ENCODE results near the gene MYMX. TPM values are rescaled to one million over a fixed set of nuclear protein-coding genes. Genes with fewer than 3 reads are reported as not detected.

The MYMX gene
- total RNA-seq, 6 donors from 2014 or later = 0.46 TPM; not detected in 5

GRCh38 chr6:44234101-44235025, 17.6 kb downstream of the MYMX start:
- TF ChIP-seq CTCF (IDR thresholded peaks at IDR 0.05) (peak; percentile 32 to 74 (median 50)), EP300 (IDR thresholded peaks at IDR 0.05) (no peak), POLR2A (IDR thresholded peaks at IDR 0.05) (no peak), POLR2AphosphoS5 (IDR thresholded peaks at IDR 0.05) (peak in 1 of 2 donors; percentile 25)
- peaks cover 0 to 37% (median 21%) of the 10 kb centered on the region in 4 donors for H3K36me3 ChIP-seq
- H3K9me3 ChIP-seq = no peaks in the 10 kb centered on the region
- peak; percentile 52 to 67 for DNase-seq
- peaks cover 25 to 33% (median 31%) of the 10 kb centered on the region in 4 donors for H3K4me1 ChIP-seq
- H3K27ac ChIP-seq = peak overlapping the region; percentile 59 to 66 (median 66)
- peak; percentile 65 to 73 for ATAC-seq (ENCODE audit: low FRiP score in 2 of 2)
- no peaks in the 10 kb centered on the region for H3K27me3 ChIP-seq
- no peak overlapping the region for H3K4me3 ChIP-seq
- 41 to 45% methylated on average over 5 of the region's 5 CpGs for WGBS, 2 donors

- no peak for ATAC-seq (ENCODE audit: low FRiP score in 2 of 2)
- peaks cover 0 to 28% (median 13%) of the 10 kb centered on the region in 4 donors for H3K36me3 ChIP-seq
- no peak for TF ChIP-seq EP300 (IDR thresholded peaks at IDR 0.05)
- TF ChIP-seq POLR2A (IDR thresholded peaks at IDR 0.05) = no peak
- no peak for TF ChIP-seq POLR2AphosphoS5 (IDR thresholded peaks at IDR 0.05)
- no peak for TF ChIP-seq CTCF (IDR thresholded peaks at IDR 0.05)
- no peak for DNase-seq
- no peaks in the 10 kb centered on the region for H3K27me3 ChIP-seq
- H3K4me3 ChIP-seq = no peak overlapping the region
- peak overlapping the region; percentile 59 to 66 (median 66) for H3K27ac ChIP-seq
- H3K9me3 ChIP-seq = no peaks in the 10 kb centered on the region
- WGBS, 2 donors = 68 to 78% methylated on average over 6 of the region's 6 CpGs
- H3K4me1 ChIP-seq = peaks cover 25 to 33% (median 31%) of the 10 kb centered on the region in 4 donors
Measured at GRCh38 chr6:44235269-44235668, 18.5 kb downstream of the MYMX start.

- H3K36me3 ChIP-seq = peaks cover 0 to 22% (median 9%) of the 10 kb centered on the region in 4 donors
Measured at GRCh38 chr6:44235891-44236516, 19.3 kb downstream of the MYMX start.

More at GRCh38 chr6:44235891-44236516, 19.3 kb downstream of the MYMX start:
- H3K4me1 ChIP-seq = peaks cover 25 to 33% (median 31%) of the 10 kb centered on the region in 4 donors
- H3K4me3 ChIP-seq = no peak overlapping the region
- DNase-seq (peak; percentile 29 to 60), ATAC-seq (ENCODE audit: low FRiP score in 2 of 2) (no peak)
- 65 to 83% methylated on average over 6 of the region's 6 CpGs for WGBS, 2 donors
- H3K27ac ChIP-seq = peak overlapping the region in 2 of 4 donors; percentile 17 to 91
- no peaks in the 10 kb centered on the region for H3K27me3 ChIP-seq
- TF ChIP-seq CTCF (IDR thresholded peaks at IDR 0.05) = no peak
- TF ChIP-seq POLR2A (IDR thresholded peaks at IDR 0.05) = no peak
- no peak for TF ChIP-seq POLR2AphosphoS5 (IDR thresholded peaks at IDR 0.05)
- no peak for TF ChIP-seq EP300 (IDR thresholded peaks at IDR 0.05)
- no peaks in the 10 kb centered on the region for H3K9me3 ChIP-seq
